HUES64 (cell line): ENCODE data around the gene ZFPM1.

ENCODE experiments used
- H3K27ac ChIP-seq: 2 replicates; pipeline ENCODE4 v1.7.0; 2013; ENCODE audit warnings: low read depth, low read length, inconsistent platforms
- H3K27me3 ChIP-seq: 2 replicates; pipeline ENCODE4 v1.6.1; 2013; ENCODE audit warnings: mild to moderate bottlenecking, low read length; ENCODE audit not compliant: insufficient read depth
- H3K36me3 ChIP-seq: 2 replicates; pipeline ENCODE4 v1.6.1; 2013; ENCODE audit warnings: mild to moderate bottlenecking, low read length; ENCODE audit not compliant: insufficient read depth
- H3K4me1 ChIP-seq: 2 replicates; pipeline ENCODE4 v1.6.1; 2013; ENCODE audit warnings: mild to moderate bottlenecking, low read length, moderate library complexity; ENCODE audit not compliant: insufficient read depth
- H3K4me3 ChIP-seq: 2 replicates; pipeline ENCODE4 v1.5.1; 2013; ENCODE audit warnings: mild to moderate bottlenecking, low read length, moderate library complexity
- H3K9ac ChIP-seq: 2 replicates; pipeline ENCODE4 v1.6.1; 2013; ENCODE audit warnings: mild to moderate bottlenecking, low read depth, low read length
- H3K9me3 ChIP-seq: 2 replicates; pipeline ENCODE4 v1.6.1; 2013; ENCODE audit warnings: low read depth, low read length; ENCODE audit not compliant: insufficient read depth
- WGBS: fragments of 150-250, 120-280 bp; methylation state at CpG from one replicate; pipeline ENCODE4 v1.1.7; 2013; ENCODE audit warnings: missing lambda C conversion rate; 5-methylcytosine and 5-hydroxymethylcytosine counted together

Gene ZFPM1

DNA sequence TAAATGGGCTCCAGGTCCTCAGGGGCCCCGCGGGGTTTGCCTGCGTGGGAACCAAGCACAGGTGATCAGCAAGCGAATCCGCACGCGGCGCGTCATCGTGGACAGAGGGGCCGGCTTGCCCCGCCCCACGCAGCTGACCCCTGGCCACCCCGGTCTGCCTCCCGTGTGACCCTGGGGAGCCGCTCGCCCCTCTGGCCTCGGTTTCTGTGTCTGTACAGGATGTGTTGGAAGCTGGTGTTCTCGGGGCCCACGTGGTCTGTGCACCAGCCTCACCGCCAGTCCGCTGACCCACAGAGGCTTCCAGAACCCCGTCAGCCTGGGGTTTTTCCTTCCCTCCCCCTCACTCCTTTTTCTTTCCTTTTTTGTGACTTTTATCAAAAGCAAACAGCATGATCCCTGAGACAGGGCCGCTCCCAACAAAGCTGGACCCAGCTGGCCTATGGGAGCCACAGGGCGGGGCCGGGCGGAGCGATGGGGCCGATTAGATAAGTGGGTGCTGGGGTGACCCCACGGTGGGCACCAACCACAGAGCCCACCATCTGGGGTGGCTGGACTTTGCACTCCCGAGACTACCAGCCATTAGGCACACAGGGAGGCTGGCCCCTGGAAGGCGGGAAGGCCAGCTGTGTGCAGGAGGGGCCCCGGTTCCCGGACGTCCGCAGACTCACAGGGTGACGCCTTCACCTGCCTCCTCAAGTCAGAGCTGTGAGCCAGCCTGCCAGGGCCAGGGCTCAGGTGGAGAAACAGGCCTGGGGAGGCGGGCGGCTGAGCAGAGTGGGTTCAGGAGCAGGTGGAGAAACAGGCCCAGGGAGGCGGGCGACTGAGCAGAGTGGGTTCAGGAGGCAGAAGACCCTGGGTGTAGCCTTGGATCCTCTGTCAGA lies 56.0 kb downstream of the ZFPM1 start:
- H3K4me3 ChIP-seq: no peak overlapping the region
- WGBS: 88% methylated on average over 41 of the region's 41 CpGs
- no peaks in the 10 kb centered on the region for H3K36me3 ChIP-seq
- H3K4me1 ChIP-seq: no peaks in the 10 kb centered on the region
- no peak overlapping the region for H3K27ac ChIP-seq
- no peaks in the 10 kb centered on the region for H3K27me3 ChIP-seq
- H3K9me3 ChIP-seq: no peaks in the 10 kb centered on the region
- H3K9ac ChIP-seq: no peak overlapping the region

DNA sequence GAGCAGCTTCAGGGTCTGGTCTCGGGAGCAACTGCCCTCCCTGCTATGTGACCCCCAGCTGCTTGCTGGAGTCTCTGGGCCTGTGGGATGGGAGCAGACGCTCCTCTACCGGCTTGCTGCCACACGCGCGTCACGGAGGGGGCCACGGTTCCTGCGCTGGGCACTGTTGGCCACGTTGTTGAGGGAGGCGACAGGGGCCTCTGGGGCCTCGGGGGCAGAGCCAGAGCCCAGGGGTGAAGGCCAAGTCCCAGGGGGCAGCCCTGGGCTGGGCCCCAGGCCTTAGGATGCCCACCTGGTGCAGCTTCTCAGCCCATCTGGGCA lies 56.6 kb downstream of the ZFPM1 start:
- 91% methylated on average over 12 of the region's 12 CpGs for WGBS
- H3K9ac ChIP-seq: no peak overlapping the region

DNA sequence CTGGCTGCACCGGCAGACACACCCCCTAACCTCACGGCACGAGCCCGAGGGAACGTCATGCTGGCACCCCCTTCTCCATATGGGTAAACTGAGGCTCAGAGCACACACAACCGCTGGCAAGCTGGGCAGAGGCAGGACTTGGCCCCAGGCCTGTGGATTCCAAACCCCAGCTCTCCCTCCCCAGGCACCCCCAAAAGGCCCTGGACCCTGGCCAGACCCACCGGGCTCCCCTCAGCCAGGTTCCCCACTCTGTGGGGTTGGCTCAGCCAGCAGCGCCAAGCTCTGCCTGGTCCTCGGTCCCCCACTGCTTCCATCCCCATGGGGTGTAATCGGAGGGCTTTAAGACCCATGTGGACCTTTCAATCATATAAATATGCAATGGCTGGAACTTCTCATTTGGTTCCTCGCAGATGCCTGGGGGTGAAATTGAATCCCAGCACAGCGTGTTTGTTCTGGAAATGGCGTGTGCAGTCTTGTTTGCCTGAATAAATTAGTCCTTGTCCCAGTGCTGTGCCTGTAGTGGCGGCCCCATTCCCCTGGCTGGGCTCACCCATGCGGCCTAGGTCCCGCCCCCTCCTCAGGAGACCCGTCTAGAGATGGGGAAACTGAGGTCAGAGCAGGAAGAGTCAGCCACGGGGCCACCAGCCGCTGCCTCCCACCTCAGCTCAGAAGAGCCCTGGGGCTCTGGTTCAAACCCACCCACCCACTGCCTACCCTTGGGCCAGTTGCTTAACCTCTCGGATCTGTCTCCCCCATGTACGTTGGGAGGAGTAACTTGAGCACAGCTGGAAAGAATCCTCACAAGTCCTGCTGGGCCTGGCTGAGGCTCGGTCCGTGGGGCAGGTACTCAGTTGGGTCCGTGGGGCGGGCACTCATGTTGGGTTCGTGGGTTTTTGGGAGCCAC lies 57.3 kb downstream of the ZFPM1 start:
- H3K27ac ChIP-seq: no peak overlapping the region
- H3K27me3 ChIP-seq: no peaks in the 10 kb centered on the region
- WGBS: 89% methylated on average over 26 of the region's 26 CpGs

More for the DNA sequence above, 56.6 kb downstream of the ZFPM1 start:
- no peak overlapping the region for H3K27ac ChIP-seq
- no peaks in the 10 kb centered on the region for H3K36me3 ChIP-seq
- H3K4me1 ChIP-seq: no peaks in the 10 kb centered on the region
- no peak overlapping the region for H3K4me3 ChIP-seq
- no peaks in the 10 kb centered on the region for H3K9me3 ChIP-seq
- H3K27me3 ChIP-seq: no peaks in the 10 kb centered on the region

DNA sequence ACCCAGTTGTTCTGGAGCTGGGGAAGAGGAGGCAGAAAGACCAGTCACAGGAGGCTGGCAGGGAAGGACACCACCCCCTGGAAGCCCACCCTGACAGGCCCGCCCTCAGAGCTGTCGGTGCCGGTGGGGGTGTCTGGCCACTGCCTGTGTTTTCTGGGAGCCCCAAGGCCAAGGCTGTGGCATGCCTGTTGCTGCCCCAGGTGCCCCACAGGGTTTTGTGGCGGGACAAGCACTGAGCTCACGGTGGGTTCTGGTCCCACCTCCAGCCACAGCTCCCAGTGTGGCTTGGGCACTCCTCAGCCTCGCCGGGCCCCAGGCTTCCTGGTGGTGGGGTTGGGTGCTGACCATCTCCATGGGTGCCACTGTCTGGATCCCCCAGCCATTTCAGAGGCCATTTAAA lies 58.0 kb downstream of the ZFPM1 start:
- 97% methylated on average over 7 of the region's 7 CpGs for WGBS
- no peaks in the 10 kb centered on the region for H3K9me3 ChIP-seq
- H3K9ac ChIP-seq: no peak overlapping the region
- no peaks in the 10 kb centered on the region for H3K27me3 ChIP-seq
- H3K36me3 ChIP-seq: no peaks in the 10 kb centered on the region
- no peak overlapping the region for H3K27ac ChIP-seq
- H3K4me3 ChIP-seq: no peak overlapping the region
- no peaks in the 10 kb centered on the region for H3K4me1 ChIP-seq

More for the DNA sequence above, 57.3 kb downstream of the ZFPM1 start:
- no peaks in the 10 kb centered on the region for H3K9me3 ChIP-seq
- no peaks in the 10 kb centered on the region for H3K4me1 ChIP-seq
- no peaks in the 10 kb centered on the region for H3K36me3 ChIP-seq
- no peak overlapping the region for H3K4me3 ChIP-seq
- no peak overlapping the region for H3K9ac ChIP-seq

DNA sequence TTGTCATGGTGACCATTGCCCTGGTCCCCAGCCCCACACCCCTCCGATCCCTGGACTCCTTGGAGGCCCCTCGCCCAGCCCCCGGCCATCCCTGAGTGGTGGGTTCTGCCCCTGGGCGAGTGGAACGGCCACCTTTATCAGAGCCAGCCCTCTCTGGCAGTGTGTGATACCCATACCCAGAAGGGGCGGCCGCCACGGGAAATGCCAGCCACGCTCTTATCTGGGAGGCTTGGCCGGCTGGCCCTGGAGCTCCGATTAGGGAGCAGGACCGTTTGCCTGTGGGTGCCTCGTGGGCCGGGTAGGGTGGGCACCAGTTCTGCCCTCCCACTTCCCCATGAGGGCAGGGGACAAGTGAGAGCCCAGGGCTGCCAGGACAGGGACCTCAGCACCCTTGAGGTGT lies 58.8 kb downstream of the ZFPM1 start:
- Histone ChIP-seq H3K9me3 (no peaks in the 10 kb centered on the region), H3K27ac (no peak overlapping the region), H3K4me3 (no peak overlapping the region), H3K9ac (no peak overlapping the region), H3K36me3 (no peaks in the 10 kb centered on the region), H3K27me3 (no peaks in the 10 kb centered on the region), H3K4me1 (no peaks in the 10 kb centered on the region)
- WGBS: 94% methylated on average over 14 of the region's 14 CpGs

DNA sequence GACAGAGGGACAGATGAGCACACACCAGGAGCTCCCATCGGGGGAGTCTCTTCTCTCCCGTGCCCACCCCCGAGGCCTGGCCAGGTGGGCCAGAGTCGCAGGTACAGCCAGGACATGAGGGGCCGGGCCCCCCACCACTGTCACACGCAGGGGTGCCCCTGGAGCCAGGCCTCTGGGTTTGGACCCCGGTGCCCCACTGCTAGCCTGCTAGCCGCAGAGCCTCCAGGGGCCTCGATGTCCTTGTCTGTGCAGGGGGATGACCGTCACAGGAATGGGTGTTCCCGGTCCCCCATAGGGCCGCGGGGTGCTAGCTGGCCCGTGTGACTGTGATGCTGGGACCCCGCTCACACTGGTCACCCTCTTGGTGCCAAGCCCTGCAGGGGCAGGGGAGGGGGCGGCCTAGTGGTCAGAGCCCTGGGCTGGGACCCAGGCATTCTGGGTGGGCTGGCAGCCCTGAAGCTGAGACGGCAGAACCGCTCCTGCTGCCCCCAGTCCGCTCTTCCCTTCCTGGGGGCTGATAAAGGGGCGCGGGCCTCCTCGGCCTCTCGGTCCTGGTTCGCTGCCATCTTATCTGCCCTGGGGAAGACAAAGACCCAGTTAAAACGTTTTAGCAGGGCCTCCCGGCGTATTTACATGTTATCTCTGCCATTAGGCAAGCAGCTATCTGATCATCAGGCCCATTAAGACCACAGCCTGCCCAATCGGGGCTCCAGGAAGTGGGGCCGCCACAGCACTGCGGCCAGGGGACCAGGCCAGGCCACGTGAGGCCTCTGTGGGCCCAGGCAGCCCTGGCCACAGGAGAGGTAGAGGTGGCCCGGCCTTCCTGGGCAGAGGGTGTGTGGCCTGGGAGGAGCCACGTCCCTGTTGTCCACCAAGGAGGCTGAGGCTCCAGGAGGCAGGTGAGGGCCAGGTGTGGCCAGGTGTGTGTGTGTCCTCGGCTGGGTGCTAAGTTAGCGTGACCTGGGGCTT lies 59.9 kb downstream of the ZFPM1 start:
- Histone ChIP-seq H3K9ac (no peak overlapping the region), H3K9me3 (no peaks in the 10 kb centered on the region), H3K27ac (no peak overlapping the region), H3K4me3 (no peak overlapping the region), H3K36me3 (no peaks in the 10 kb centered on the region), H3K4me1 (no peaks in the 10 kb centered on the region), H3K27me3 (no peaks in the 10 kb centered on the region)
- WGBS: 89% methylated on average over 35 of the region's 35 CpGs

DNA sequence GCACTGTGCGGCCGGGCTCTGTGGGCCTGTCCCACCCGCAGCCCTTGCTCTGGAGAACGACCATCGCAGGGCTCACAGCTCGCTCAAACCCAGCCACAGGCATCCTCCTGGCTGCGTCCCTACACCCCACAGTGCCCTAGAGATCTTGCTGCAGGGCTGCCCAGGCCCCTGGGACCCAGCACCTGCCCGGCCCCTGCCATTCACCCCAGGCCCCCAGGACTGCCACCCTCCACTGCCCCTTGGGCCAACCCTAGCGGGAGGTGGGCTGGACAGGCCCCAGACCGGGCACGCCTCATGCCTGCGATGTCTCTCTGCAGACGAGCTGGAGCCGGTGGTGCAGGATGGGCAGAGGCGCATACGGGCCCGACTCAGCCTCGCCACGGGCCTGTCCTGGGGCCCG lies 61.0 kb downstream of the ZFPM1 start:
- H3K4me1 ChIP-seq: no peaks in the 10 kb centered on the region
- 92% methylated on average over 20 of the region's 20 CpGs for WGBS
- H3K27me3 ChIP-seq: no peaks in the 10 kb centered on the region
- no peak overlapping the region for H3K4me3 ChIP-seq
- H3K27ac ChIP-seq: no peak overlapping the region
- no peaks in the 10 kb centered on the region for H3K36me3 ChIP-seq
- no peaks in the 10 kb centered on the region for H3K9me3 ChIP-seq
- H3K9ac ChIP-seq: no peak overlapping the region

DNA sequence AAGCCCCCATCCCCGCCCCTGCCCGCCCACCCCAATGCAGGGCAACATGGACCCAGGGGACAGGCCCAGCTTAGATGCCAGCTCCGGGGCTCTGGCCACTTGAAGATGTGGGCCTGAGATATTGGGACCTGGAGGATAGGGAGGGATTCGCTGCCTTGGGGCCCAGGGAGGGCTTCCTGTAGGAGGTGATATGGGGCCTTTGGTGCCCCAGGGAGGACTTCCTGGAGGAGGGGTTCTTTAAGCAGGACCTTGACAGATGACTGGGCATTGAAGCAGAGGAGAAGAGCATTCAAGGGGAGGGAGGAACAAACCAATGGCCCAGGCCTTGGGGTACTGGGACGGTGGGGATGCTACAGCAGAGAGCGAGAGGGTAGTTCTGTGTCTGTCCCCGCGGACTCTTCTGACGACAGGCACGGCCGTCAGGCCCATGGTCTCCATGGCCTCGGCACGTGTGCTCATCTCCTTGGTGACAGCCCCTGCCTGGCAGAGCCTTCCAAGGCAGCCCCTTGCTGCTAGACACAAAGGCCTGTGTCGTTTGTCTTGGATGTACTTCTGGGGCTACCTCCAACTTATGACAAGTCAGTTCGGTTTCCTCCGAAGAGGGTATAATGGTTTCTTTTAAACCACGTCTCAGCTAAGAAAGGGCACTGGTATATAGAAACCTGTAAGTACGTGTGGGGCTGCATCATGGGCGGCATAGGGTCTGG lies 61.6 kb downstream of the ZFPM1 start:
- 93% methylated on average over 19 of the region's 19 CpGs for WGBS
- H3K9me3 ChIP-seq: no peaks in the 10 kb centered on the region
- H3K36me3 ChIP-seq: no peaks in the 10 kb centered on the region
- no peaks in the 10 kb centered on the region for H3K27me3 ChIP-seq
- no peak overlapping the region for H3K27ac ChIP-seq
- no peak overlapping the region for H3K4me3 ChIP-seq
- no peak overlapping the region for H3K9ac ChIP-seq
- H3K4me1 ChIP-seq: no peaks in the 10 kb centered on the region

DNA sequence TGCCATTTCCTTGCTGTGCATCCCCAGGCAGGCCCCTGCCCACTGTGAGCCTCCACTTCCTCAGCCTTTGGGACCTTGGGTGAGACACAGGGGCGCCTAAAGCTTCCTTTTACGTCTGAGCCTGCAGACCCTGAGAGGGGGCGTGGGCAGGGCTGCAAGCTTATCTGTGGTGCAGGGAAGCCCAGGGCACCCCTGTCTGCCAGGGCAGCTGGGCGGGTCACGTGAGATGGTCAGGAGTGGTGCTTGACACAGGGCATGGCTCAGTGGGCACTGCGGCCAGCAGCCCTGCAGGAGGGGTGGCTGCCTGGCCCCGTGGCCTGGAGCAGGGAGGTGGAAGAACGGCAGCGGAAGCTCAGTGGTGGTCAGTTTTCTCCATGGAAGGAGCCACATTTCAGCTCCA lies 62.3 kb downstream of the ZFPM1 start:
- no peaks in the 10 kb centered on the region for H3K36me3 ChIP-seq
- H3K4me3 ChIP-seq: no peak overlapping the region
- 92% methylated on average over 9 of the region's 9 CpGs for WGBS
- H3K27me3 ChIP-seq: no peaks in the 10 kb centered on the region
- no peak overlapping the region for H3K9ac ChIP-seq
- H3K27ac ChIP-seq: no peak overlapping the region
- no peaks in the 10 kb centered on the region for H3K9me3 ChIP-seq
- no peaks in the 10 kb centered on the region for H3K4me1 ChIP-seq

DNA sequence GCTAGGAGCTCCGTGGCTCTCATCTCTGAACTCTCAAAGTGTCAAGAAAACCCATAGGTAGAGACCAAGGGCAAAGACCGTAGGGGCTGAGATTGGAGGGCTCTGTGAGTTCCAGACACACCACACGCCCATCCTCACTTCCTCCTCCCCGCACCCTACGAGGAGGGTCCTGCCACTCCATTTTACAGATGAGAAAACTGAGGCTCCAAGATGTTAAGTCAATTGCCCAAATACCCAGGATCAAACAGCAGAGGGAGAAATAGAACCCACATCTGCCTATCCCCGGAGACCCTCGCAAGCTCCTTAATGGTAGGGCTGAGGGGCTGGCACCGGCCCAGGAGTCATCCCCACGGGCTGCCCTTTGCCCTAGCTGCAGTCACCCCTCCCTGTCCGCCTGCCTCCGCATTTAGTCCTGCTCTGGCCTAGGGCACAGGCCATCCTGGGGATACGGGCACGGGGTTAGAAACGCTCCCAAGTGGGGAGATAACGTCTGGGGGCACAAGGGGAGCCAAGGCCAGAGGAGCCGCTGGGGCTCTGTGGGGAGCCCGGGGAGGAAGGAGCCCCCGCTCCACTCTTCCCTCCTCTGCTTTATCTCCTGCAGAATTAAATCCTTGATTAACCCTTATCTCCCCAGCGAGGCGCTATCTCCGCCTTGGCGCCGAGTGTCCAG lies 63.0 kb downstream of the ZFPM1 start:
- no peaks in the 10 kb centered on the region for H3K27me3 ChIP-seq
- no peaks in the 10 kb centered on the region for H3K36me3 ChIP-seq

More for the DNA sequence above, 63.0 kb downstream of the ZFPM1 start:
- Histone ChIP-seq H3K4me3 (no peak overlapping the region), H3K27ac (no peak overlapping the region), H3K9ac (no peak overlapping the region), H3K4me1 (no peaks in the 10 kb centered on the region), H3K9me3 (no peaks in the 10 kb centered on the region)
- 88% methylated on average over 23 of the region's 23 CpGs for WGBS
